Mucosa of rectum (tissue), 2 donors: ENCODE data around the gene ARPC2.

ENCODE experiments used
- H3K27ac ChIP-seq, 2 donors: one replicate each; pipeline ENCODE4 v1.7.0; 2013; ENCODE audit warnings: inconsistent platforms in 2 of 2, low read depth in 2 of 2, low read length in 2 of 2
- H3K27me3 ChIP-seq, 2 donors: one replicate each; pipeline ENCODE4 v1.7.0; 2013; ENCODE audit warnings: low read length in 2 of 2; ENCODE audit not compliant: control insufficient read depth in 2 of 2, insufficient read depth in 2 of 2
- H3K36me3 ChIP-seq, 2 donors: one replicate each; pipeline ENCODE4 v1.7.0; 2013; ENCODE audit warnings: low read length in 2 of 2; ENCODE audit not compliant: control insufficient read depth in 2 of 2, insufficient read depth in 2 of 2
- H3K4me1 ChIP-seq, 2 donors: one replicate each; pipeline ENCODE4 v1.7.0; 2013; ENCODE audit warnings: low read length in 2 of 2, mild to moderate bottlenecking in 1 of 2; ENCODE audit not compliant: control insufficient read depth in 2 of 2, insufficient read depth in 2 of 2
- H3K4me3 ChIP-seq, 2 donors: one replicate each; pipeline ENCODE4 v1.7.0; 2013; ENCODE audit warnings: low read length in 2 of 2
- H3K9ac ChIP-seq, 2 donors: one replicate each; pipeline ENCODE4 v1.7.0; 2013; ENCODE audit warnings: low read length in 2 of 2, low read depth in 1 of 2, mild to moderate bottlenecking in 1 of 2
- H3K9me3 ChIP-seq, 2 donors: one replicate each; pipeline ENCODE4 v1.7.0; 2013; ENCODE audit warnings: low read length in 2 of 2; ENCODE audit not compliant: control insufficient read depth in 2 of 2
- donor health status: healthy.
- donor health status: Normal muscosa, but diverticular disease.

The ARPC2 gene

GRCh38 chr2:218260166-218260565, 43.2 kb downstream of the ARPC2 start:
- Histone ChIP-seq H3K9ac (no peak overlapping the region), H3K27me3 (no peaks in the 10 kb centered on the region), H3K4me3 (no peak overlapping the region), H3K36me3 (peaks cover 16 to 26% of the 10 kb centered on the region in 2 donors), H3K4me1 (peaks cover 48 to 53% of the 10 kb centered on the region in 2 donors), H3K27ac (peak overlapping the region; percentile 67 to 70), H3K9me3 (no peaks in the 10 kb centered on the region)

- H3K4me3 ChIP-seq = peak within 1 kb of the TSS in 1 of 2 donors; percentile 25
- H3K4me1 ChIP-seq = peaks cover 55 to 60% of the 10 kb centered on the region in 2 donors
- H3K9me3 ChIP-seq = no peaks in the 10 kb centered on the region
- no peaks in the 10 kb centered on the region for H3K27me3 ChIP-seq
- peak within 1 kb of the TSS; percentile 67 to 70 for H3K27ac ChIP-seq
- H3K36me3 ChIP-seq = peaks cover 18 to 24% of the 10 kb centered on the region in 2 donors
- peak within 1 kb of the TSS in 1 of 2 donors; percentile 52 for H3K9ac ChIP-seq
Observed at GRCh38 chr2:218260742-218261422, 43.9 kb downstream of the ARPC2 start, which contains the start of gene GPBAR1. Gene GPBAR1, plus strand, starts transcription at chr2:218261015. Its CDS starts 1,710 bp downstream, at chr2:218262725.

- H3K9ac ChIP-seq = peak overlapping the region in 1 of 2 donors; percentile 52
Observed at GRCh38 chr2:218261423-218262236, 44.6 kb downstream of the ARPC2 start.

GRCh38 chr2:218262237-218262600, 45.2 kb downstream of the ARPC2 start:
- H3K9ac ChIP-seq = no peak overlapping the region
- no peak overlapping the region for H3K4me3 ChIP-seq
- H3K27ac ChIP-seq = peak overlapping the region in 1 of 2 donors; percentile 50
- no peaks in the 10 kb centered on the region for H3K27me3 ChIP-seq
- peaks cover 56 to 60% of the 10 kb centered on the region in 2 donors for H3K4me1 ChIP-seq
- H3K9me3 ChIP-seq = no peaks in the 10 kb centered on the region
- H3K36me3 ChIP-seq = peaks cover 28 to 29% of the 10 kb centered on the region in 2 donors

More at GRCh38 chr2:218261423-218262236, 44.6 kb downstream of the ARPC2 start:
- H3K4me1 ChIP-seq = peaks cover 56 to 60% of the 10 kb centered on the region in 2 donors
- H3K4me3 ChIP-seq = peak overlapping the region in 1 of 2 donors; percentile 25
- H3K9me3 ChIP-seq = no peaks in the 10 kb centered on the region
- peak overlapping the region; percentile 33 to 50 for H3K27ac ChIP-seq
- H3K36me3 ChIP-seq = peaks cover 25 to 28% of the 10 kb centered on the region in 2 donors
- no peaks in the 10 kb centered on the region for H3K27me3 ChIP-seq

- H3K4me1 ChIP-seq = peaks cover 56 to 60% of the 10 kb centered on the region in 2 donors
- H3K9ac ChIP-seq = peak overlapping the region; percentile 47 to 50
- H3K27me3 ChIP-seq = no peaks in the 10 kb centered on the region
- peaks cover 28 to 32% of the 10 kb centered on the region in 2 donors for H3K36me3 ChIP-seq
- H3K4me3 ChIP-seq = no peak overlapping the region
- no peaks in the 10 kb centered on the region for H3K9me3 ChIP-seq
- peak overlapping the region; percentile 90 to 93 for H3K27ac ChIP-seq
Observed at GRCh38 chr2:218262631-218263586, 45.9 kb downstream of the ARPC2 start.

GRCh38 chr2:218263817-218264641, 47.0 kb downstream of the ARPC2 start:
- H3K27ac ChIP-seq = peak overlapping the region; percentile 90 to 93
- H3K36me3 ChIP-seq = peaks cover 28 to 32% of the 10 kb centered on the region in 2 donors
- H3K9me3 ChIP-seq = no peaks in the 10 kb centered on the region
- H3K4me3 ChIP-seq = peak overlapping the region; percentile 41 to 48
- no peaks in the 10 kb centered on the region for H3K27me3 ChIP-seq
- peak overlapping the region; percentile 50 to 56 for H3K9ac ChIP-seq
- peaks cover 52 to 55% of the 10 kb centered on the region in 2 donors for H3K4me1 ChIP-seq

GRCh38 chr2:218264773-218265561, 48.0 kb downstream of the ARPC2 start:
- peak overlapping the region; percentile 4 to 41 for H3K4me3 ChIP-seq
- H3K4me1 ChIP-seq = peaks cover 55 to 56% of the 10 kb centered on the region in 2 donors
- H3K27ac ChIP-seq = peak overlapping the region; percentile 90 to 93
- no peaks in the 10 kb centered on the region for H3K27me3 ChIP-seq
- peak overlapping the region in 1 of 2 donors; percentile 50 for H3K9ac ChIP-seq
- H3K9me3 ChIP-seq = no peaks in the 10 kb centered on the region
- H3K36me3 ChIP-seq = peaks cover 28 to 32% of the 10 kb centered on the region in 2 donors

- no peaks in the 10 kb centered on the region for H3K9me3 ChIP-seq
- H3K27ac ChIP-seq = peak overlapping the region; percentile 90 to 93
- peak overlapping the region in 1 of 2 donors; percentile 30 for H3K9ac ChIP-seq
- no peaks in the 10 kb centered on the region for H3K27me3 ChIP-seq
- peak overlapping the region in 1 of 2 donors; percentile 4 for H3K4me3 ChIP-seq
- peaks cover 28 to 32% of the 10 kb centered on the region in 2 donors for H3K36me3 ChIP-seq
- H3K4me1 ChIP-seq = peaks cover 54 to 57% of the 10 kb centered on the region in 2 donors
Observed at GRCh38 chr2:218265626-218266025, 48.6 kb downstream of the ARPC2 start.
